ENCODE measurements around the gene BARD1. TPM values are rescaled to one million over a fixed set of nuclear protein-coding genes. Genes with fewer than 3 reads are reported as not detected.
A peak's percentile ranks its signal among the peaks of the same experiment; 100 is the strongest.

BARD1 gene
- total RNA-seq, 2 experiments from 2014 or later, result 60.7 to 64.9 TPM

DNA sequence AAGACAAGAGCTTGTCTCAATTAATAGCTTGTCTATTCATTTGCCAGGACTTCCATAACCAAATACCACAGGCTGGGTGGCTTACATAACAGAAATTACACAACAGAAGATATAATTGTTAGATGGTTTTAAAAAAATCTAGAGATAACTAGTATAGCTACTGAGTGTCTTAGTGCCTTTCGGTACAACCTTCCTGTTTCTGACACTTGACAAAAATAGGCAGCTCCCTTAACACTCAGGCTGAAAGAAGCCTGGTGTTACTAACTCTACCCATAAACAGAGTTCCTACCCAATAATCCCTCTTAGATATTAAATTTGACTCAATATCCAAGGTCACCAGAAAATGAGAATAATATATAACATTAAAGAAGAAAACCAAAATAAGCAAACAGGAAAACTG is 129.7 kb downstream of the BARD1 start:
- ChIA-PET CTCF (ENCODE audit: unreplicated experiment) (no interaction called here), POLR2A (interaction anchor here (0.6 to 1.0 kb wide), 2 partner anchors 35 to 1700 kb away, joined by 3 read pairs; no protein-coding TSS in a partner anchor)
- Histone ChIP-seq H3K36me3 (ENCODE audit: insufficient read depth, low read length) (no peaks in the 10 kb centered on the region), H4K20me1 (ENCODE audit: insufficient read depth, low read length) (no peaks in the 10 kb centered on the region), H3K79me2 (ENCODE audit: insufficient read depth, low read depth, low read length) (no peaks in the 10 kb centered on the region), H3K9me2 (ENCODE audit: insufficient read depth, low read length) (no peaks in the 10 kb centered on the region), H3K4me2 (ENCODE audit: low read length) (no peak overlapping the region), H3K9me3 (ENCODE audit: low read length) (no peaks in the 10 kb centered on the region), H3K4me1 (ENCODE audit: insufficient read depth, low read length, poor library complexity, severe bottlenecking) (no peaks in the 10 kb centered on the region), H3K4me3 (ENCODE audit: low read depth, low read length, poor library complexity, severe bottlenecking) (no peak overlapping the region), H3K27ac (ENCODE audit: low read depth, low read length, poor library complexity, severe bottlenecking) (no peak overlapping the region), H2AFZ (ENCODE audit: low read length) (no peak overlapping the region)
- TF ChIP-seq EZH2phosphoT487 (IDR thresholded peaks at IDR 0.05; ENCODE audit: borderline replicate concordance, low read depth, low read length) (no peak), CTCF (conservative IDR thresholded peaks at IDR 0.05; ENCODE audit: low read length) (no peak)
- no peak for DNase-seq (ENCODE audit: low spot score)
- BruUV-seq (replicated peaks), result no TSS peak
- intact Hi-C loops (cut with micrococcal nuclease; ENCODE audit: unreplicated experiment), result no loop called here

- Histone ChIP-seq H3K79me2 (ENCODE audit: insufficient read depth, low read depth, low read length) (no peaks in the 10 kb centered on the region), H3K4me1 (ENCODE audit: insufficient read depth, low read length, poor library complexity, severe bottlenecking) (no peaks in the 10 kb centered on the region), H3K9me3 (ENCODE audit: low read length) (no peaks in the 10 kb centered on the region), H2AFZ (ENCODE audit: low read length) (no peak overlapping the region), H3K4me3 (ENCODE audit: low read depth, low read length, poor library complexity, severe bottlenecking) (no peak overlapping the region), H3K4me2 (ENCODE audit: low read length) (no peak overlapping the region), H3K9me2 (ENCODE audit: insufficient read depth, low read length) (no peaks in the 10 kb centered on the region), H4K20me1 (ENCODE audit: insufficient read depth, low read length) (no peaks in the 10 kb centered on the region), H3K27ac (ENCODE audit: low read depth, low read length, poor library complexity, severe bottlenecking) (no peak overlapping the region), H3K36me3 (ENCODE audit: insufficient read depth, low read length) (no peaks in the 10 kb centered on the region)
- intact Hi-C loops (cut with micrococcal nuclease; ENCODE audit: unreplicated experiment), result no loop called here
- BruUV-seq (replicated peaks), result no TSS peak
- DNase-seq (ENCODE audit: low spot score), result no peak
- CTCF ChIA-PET (ENCODE audit: unreplicated experiment), result no interaction called here
- TF ChIP-seq CTCF (conservative IDR thresholded peaks at IDR 0.05; ENCODE audit: low read length) (no peak), EZH2phosphoT487 (IDR thresholded peaks at IDR 0.05; ENCODE audit: borderline replicate concordance, low read depth, low read length) (no peak)
- POLR2A ChIA-PET, result no interaction called here
These were observed 132.9 kb downstream of the BARD1 start for GRCh38 chr2:214676421-214677089.

Small RNA genes within 50 kb of the gene (small RNA-seq; reads per million reads assigned to genes)
- gene SNORA70I, result 4.2 reads per million, percentile 89 among the genes with 10 or more reads in this experiment

Data from OCI-LY7 (cell line).